Embryonic facial prominence (tissue), 1 donor: Measurements from ENCODE around the gene BLOC1S3.

Experiments
- DNase-seq: peaks from one replicate; pipeline ENCODE4 v3.0.0-alpha.2; 2016; ENCODE audit errors: extremely low spot score

The BLOC1S3 gene

DNA sequence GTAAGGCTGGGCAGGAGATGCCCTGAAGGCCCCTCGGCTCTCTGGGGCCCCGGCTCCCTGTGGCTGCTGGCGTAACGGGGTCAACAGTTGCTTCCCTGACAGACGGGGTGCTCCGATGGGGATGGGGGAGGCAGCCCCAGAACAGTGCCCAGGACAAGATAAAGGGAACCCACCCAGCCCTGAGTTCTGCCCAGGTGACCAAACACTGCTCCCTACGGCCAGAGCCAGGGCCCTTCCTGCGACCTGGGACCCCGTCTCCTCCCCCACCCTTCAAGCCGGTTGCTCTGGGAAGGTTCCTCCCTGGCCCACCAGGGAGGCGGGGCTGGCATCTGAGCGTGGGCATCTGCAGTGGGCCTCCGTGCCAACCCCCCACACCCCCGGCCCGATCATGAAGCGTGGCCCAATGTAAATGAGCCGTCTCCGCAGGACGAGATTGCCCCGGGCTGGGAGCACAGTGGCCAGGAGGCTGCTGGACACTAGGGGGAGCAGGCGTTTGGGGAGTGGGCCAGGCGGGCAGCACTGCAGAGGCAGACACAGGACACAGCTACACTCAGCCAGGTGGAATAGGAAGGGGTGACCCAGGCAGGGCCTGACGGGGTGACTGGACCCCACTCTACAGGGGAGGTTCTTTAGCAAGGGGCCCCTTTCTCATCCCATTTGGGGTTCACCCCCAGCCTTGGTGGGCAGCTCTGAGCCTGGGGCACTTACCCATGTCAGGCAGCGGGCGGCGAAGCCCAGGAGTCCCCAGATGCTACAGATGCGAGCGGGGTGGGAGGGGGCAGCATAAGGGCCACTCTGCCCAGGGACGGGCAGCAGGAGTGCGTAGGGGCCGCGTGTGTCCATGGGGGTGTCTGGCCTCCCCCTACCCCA is 16.6 kb upstream of the BLOC1S3 start:
- no peak for DNase-seq

DNA sequence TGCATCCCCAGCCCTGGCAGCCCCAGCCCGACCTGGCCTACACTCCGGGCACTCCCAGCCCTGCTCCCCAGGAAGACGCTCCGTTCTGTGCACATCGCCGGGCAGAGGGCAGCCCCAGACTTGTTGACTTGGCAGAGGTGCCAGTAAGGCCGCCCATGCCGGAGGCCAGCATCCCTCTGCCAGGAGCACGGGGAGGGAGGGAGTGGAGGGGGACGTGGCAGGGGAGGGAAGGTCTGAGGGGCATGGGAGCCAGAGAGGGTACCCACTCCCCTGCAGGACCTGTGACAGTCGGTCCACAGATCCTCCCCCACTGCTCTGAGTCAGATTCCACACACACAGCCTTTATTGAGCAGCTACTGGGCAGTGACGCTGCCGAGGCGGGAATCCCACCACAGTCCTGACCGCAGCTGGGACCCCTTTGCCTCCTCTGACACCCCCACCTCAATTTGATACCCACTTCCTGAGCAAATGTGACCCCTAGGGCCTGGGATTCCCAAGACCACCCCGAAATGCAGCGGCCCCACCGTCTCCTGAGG is 15.9 kb upstream of the BLOC1S3 start:
- no peak for DNase-seq

DNA sequence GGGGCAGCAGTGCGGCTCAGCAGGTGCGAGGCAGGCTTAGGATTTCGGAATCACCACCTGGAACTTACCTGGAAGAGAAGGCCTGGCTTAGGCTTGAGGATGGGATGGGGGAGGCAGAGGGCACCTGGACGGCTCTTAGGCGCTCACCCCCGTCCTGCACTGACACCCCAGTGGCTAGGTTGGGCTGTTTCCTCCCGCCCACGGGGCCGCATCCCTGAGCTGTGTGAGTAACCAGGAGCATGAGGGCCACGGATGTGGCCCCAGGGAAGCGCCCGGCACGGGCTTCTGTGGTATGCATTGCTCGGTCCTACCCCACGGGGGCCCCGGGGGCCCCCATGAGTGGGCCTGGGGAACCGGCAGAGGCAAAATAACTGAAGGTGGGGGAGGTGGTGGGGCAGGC is 15.4 kb upstream of the BLOC1S3 start:
- no peak for DNase-seq

DNA sequence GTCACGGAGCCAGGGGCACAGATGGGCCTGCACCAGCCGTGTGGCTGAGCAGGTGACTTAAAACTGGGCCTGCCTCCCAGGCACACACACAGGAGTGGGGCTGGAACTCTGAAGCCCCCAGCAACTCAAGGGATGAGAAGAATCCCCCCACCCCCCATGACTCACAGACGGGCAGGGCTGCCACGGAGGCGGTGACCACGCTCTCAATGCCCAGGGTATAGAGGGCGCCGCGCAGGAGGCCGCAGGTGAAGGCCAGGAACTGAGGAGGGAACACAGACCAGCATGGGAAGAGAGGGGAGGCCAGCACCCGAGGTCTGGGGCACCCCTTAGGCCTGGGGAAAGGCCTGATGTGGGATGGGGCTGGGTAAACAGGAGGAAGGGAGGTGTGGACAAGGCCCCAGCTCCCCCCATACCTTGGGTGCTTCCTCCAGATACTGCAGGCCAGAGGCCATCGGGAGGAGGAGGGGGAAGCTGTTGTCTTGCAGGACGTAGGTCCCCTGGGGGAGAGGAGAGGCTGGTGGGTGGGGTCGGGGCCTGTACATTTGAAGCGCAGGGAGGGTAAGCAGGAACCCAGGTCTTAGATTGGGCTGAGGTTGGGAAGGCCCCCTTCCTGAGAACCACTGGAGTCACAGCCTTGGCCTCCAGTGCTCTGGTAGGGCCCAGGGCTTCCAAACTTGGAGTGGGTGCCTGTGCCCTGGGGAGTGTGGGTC is 14.7 kb upstream of the BLOC1S3 start:
- no peak for DNase-seq

DNA sequence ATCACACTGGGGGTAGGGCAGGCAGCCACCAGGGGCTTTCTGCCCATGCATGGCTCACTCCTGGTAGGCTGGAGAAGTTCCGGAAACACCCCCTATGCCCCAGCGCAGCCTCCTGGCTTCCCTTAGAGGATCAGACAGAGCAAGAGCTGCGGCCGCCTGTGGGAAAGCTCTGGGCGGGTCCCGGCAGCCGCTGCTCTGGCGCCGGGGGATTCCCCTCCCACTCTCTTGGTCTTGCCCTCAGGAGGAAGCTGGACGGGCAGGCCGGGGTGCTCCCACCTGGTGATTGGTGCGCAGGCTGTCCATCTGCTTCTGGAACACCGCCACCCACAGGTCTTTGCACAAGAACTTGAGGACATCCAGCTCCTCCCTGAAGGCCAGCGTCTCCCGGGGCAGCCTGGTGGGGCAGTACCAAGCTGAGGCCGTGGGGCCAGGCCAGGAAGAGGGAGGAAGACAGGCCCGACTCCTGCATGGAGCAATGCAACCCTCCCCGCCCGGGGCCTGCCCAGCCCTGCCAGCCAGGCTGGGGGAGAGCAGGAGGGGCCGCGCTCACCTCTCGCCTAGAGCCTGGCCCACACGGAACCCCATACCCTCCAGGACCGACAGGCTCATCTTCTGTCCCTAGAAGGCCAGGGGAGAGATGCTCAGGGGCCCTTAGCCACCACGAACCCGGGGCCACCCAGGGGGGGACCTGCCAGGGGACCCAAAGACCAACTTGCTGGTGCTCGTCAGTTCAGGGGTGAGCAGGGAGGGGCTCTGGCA is 13.8 kb upstream of the BLOC1S3 start:
- DNase-seq = no peak

DNA sequence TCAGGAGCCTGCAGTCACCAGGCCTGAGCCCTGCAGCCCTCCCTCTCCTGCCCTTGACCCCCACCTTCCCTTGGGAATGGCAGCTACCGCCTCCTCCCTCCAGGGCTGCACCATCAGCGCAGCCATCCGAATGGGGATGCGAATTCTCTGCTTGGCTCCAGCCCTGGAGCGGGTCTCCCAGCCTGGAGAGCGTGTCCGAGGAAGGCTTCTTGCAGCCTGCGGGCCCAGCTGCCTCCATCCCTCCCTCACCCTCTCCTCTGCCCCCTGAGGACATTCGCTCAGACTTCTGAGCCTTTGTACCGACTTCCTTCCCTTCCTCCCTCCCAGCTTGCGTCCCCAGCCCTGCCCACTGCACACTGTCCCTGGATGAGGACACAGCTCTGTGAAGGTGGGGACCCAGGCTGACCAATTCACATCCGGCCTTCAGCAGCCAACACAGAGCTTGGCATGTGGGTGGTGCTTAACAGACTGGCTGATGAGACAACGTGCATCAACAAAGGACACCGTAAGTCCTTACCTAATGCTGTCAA is 11.8 kb upstream of the BLOC1S3 start:
- DNase-seq = no peak

DNA sequence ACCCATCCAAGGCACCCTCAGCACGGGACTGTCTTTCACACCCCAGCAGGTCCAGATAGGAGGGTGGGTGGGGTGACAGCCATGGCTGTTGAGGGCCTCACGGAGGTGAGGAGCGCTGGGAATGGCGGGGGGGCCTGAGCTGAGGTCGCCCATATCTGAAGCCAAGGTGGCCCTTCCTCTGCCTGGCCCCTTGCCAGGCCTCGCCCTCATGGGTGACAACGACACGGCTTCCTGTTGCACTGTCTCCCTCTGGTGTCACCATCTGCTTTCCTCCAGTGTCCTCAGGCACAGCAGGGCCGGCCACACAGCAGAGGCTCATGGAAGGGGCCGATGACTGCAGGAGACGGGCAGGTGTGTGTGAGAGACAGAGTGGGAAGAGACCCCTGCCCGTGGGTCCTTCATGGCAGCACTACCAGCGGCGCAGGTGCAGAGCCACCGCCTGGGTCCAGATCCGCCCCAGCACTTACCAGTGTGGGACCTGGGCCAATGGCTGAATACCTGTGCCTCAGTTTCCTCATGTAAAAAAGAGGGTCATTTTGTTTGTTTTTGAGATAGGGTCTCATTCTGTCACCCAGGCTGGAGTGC is 9.7 kb upstream of the BLOC1S3 start:
- DNase-seq = no peak

DNA sequence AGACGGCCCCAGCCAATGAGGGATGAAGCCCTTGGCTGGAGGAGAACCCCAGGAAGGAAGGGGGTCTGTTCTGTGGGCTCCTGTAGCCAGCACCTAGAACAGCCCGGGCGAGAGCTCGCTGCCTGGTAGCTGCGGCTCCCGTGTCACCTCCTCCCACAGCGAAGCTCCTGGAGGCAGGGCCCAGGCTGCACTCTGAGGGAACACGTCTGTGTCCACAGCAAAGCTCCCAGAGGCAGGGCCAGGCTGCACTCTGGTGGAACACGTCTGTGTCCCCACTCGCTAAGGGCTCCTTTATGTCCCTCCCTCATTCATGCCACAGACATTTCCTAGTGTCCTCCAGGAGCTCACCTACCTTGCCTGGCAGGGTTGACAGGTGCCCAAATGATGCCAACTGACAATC is 9.0 kb upstream of the BLOC1S3 start:
- DNase-seq = no peak

DNA sequence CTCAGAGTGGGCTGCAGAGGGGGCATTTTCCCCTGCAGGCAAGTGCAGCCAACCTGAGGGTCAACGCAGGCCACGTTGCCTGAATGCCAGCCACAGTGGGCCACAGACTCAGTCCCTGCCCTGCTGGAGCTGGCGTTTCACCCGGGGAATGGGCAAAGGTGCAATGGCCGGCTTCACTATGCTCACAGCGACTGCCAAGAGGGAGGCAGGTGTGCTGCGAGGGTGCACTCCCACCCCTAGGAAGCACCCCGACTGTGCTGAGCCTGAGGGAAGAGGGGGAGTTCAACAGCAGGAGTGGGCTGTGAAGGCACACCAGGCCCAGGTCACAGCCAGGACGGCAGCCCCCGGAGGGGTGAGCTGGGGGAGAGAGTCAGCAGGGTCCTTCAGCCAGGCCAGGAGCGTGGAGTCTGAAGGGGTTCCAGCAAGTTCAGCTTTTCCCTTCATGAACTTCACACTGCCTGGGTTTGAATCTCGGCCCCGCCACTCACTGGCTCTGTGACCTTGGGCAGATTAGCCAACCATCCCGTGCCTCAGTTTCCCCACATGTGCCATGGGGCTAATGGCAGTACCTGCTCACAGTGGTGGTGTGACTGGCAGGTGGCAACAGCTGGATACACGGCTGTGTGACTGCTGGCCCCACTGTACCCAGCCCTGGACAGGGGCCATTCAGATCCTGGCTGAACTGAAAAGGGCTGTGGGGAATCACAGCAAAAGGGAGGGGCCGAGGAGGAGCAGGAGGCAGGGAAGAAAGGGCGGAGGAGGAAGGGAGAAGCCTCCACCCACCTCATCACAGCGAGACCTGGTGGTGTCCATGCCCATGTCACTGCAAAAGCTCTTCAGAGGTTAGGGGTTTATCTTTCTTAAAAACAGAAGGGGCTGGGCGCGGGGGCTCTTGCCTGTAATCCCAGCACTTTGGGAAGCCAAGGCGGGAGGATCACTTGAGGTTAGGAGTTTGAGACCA is 8.2 kb upstream of the BLOC1S3 start:
- no peak for DNase-seq

DNA sequence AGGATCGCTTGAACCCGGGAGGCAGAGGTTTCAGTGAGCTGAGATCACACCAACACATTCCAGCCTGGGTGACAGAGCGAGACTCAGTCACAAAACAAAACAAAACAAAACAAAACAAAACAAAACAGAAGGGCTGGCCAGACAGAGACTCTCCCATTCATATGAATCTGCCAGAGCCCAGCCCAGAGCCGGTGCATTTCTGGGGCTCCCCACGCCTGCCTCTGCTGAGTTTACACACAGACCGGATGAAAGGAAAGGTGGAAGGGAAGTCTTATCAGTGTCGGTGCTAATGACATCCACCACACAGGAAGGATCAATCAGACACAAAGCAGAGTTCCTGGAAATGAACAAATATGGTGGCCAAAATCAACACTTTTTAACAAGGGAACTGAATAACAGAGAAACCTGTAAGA is 7.4 kb upstream of the BLOC1S3 start:
- no peak for DNase-seq

DNA sequence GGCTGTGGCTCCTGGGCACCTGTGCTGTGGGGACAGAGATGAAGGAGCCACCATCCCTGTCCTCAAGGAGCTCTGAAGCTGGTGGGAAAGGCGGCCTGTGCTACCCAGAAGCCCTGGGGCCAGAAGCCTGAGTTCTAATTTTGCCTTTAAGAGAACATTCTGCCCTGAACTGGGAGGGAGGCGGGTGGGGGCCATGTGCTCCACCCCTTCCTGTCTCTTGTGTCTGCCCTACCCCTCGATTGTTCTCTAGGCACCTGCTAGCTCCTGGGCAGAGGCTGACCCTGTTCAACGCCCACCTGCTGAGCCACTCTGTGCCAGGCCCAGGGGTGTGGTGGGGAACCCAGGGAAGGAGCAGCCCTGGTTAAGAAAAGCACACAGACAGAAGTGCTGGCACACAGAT is 6.4 kb upstream of the BLOC1S3 start:
- DNase-seq = no peak

DNA sequence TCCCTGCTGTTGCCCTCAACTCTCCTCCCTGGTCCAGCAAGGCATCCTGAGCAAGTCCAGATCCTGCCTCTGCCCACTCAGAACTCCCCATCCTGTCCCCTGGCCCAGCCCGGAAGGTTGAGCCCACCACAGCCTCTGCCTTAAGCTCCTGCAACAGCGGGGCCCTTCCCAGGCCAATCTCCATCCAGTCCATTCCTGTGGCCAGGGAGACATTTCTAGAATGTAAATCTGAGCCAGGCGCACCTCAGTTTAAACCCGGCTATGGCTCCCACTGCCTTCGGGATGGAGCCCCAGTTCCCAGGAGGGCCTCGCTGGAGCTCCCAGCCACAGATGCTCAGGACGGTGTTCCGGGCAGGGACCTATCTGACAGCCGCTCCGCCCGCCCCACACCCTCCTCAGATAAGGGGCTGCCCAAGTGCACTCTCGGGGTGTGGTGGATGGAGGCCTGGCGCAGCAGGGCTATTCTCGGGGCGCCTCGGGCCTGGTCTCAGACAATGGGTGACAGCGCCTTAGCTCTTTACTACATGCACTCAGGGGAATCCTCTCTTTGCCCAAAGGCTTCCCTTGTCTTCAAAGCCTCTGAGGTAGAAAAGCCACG is 5.9 kb upstream of the BLOC1S3 start:
- DNase-seq = no peak

DNA sequence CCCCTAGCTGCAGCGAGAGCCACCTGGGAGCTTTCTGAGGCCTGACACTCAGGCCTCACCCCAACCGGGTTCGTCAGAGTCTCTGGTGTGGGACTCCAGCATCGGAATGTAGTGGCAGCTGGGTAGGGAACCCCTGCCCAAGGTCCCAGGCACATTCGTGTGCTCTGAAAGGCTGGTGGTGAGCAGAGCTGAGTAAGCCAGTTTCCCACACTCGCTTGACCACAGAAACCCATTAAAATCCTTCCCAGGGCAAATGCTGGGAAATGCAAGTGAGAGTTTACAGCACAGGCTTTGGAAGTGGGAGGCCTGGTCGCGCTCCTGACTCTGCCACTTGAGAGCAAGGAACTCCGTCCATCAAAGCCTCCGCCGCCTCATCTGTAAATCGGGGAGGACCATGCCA is 4.8 kb upstream of the BLOC1S3 start:
- no peak for DNase-seq

DNA sequence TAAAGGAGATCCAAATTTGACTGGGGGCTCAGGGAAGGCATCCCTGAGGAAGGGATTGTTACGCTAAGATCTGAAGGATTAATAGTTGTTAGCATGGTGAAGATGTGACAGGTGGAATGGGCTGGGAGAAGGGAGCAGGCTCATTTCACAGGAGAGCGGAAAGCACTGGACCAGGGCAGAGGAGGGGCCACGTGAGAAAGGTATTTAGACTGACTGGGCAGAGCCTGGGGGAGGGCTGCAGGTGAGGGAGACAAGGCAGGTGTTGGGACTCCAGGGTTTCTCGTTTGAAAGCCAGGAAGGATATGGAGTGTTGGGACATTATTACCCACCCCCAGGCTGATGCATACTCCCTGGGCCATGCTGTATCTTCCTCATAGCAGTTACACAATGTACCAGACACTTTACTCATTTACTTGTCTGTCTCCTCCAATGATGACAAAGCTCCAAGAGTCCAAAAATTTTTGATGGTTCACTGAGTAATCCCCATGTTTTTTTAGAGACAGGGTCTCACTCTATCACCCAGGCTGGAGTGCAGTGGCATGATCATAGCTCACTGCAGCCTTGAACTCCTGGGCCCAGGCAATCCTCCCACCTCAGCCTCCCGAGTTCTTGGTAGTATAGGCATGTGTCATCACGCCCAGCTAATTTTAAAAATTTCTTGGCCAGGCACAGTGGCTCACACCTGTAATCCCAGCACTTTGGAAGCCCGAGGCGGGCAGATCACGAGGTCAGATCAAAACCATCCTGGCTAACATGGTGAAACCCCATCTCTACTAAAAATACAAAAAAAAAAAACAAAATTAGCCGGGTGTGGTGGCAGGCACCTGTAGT is 2.9 kb upstream of the BLOC1S3 start:
- DNase-seq = no peak

DNA sequence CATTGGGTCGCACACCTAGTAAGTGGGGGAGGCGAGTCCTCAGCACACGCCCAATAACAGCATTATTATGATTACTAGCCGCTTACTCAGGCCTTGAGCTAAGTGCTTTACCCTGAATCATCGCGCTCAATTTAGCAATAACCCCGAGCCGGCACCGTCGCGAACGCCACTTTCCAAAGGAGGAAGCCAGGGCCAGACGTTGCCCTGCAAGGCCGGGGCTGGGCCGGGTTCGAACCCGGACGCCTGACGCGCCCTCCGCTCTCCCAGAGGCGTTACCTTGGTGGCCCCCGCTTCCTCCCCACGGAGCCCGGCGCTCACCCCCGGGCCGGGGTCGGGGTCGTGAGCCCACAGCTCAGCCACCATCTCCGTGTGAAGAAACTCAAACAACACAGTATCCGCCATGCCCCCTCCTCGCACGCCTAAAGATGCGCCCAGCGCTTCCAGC is 745 bp upstream of the BLOC1S3 start, which contains the start of gene TRAPPC6A:
TRAPPC6A (minus strand) TSS at position 421 of the 445 bp plus-strand sequence; CDS start at position 402, 19 bp downstream.
- no peak for DNase-seq

DNA sequence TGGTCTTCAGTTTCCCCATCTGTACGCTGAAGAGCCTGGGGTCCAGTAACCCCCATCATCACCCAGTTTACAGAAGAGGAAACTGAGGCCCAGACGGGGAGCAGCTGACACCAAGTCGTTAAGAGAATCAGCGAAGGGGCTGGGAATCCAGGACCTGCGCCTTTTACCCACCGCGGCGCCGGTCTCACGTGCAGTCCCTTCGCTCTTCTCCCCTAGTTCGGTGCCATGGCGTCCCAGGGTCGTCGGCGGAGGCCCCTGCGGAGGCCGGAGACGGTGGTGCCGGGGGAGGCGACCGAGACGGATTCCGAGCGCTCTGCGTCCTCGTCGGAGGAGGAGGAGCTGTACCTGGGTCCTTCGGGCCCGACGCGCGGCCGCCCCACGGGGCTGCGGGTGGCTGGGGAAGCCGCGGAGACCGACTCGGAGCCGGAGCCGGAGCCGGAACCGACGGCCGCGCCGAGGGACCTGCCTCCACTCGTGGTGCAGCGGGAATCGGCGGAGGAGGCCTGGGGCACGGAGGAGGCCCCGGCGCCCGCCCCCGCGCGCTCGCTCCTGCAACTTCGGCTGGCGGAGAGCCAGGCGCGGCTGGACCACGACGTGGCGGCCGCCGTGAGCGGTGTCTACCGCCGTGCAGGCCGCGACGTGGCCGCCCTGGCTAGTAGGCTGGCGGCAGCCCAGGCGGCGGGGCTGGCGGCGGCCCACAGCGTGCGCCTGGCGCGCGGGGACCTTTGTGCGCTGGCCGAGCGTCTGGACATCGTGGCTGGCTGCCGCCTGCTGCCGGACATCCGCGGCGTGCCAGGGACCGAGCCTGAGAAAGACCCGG is 698 bp downstream of the BLOC1S3 start:
- DNase-seq = no peak

DNA sequence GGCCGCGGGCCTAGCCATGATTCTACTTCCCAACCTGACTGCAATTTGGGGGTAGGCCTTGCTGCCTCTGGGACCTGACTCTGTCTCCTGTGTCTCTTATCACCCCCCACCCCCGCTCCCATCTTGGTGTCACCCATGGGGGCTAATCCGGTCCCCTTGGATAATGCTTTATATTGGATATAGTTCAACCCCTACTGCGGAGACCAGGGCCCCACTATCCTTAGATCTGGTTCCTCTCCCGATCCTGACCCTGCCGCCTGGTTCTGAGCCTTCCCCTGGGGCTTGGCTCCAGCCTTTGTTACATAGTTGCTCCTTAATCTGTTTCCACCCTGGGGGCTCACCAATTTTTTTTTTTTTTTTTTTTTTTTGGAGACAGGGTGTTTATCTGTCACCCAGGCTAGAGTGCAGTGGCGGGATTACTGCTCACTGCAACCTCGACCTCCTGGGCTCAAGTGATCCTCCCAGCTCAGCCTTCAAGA is 1.3 kb downstream of the BLOC1S3 start:
- no peak for DNase-seq

DNA sequence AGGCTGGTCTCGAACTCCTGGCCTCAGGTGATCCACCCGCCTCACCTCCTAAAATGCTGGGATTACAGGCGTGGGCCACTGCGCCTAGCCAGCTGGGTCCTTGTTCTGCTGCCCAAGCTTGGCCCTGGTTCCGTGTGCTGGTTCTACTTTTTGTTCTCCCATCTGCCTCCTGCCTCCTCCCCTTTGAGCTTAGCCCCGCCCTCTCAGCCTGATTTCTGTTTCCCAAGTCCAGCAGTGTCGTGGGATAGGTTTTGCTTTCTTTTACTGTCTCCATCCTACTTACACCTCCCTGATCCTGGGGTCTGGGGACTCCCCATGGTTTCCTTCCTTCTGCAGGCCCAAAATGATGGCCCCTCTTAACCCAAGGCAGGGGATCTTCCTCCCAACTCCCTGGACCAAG is 2.4 kb downstream of the BLOC1S3 start:
- DNase-seq = no peak
